AG04449 (cell line): Measurements from ENCODE around the gene TPP1.

ENCODE experiments used
- CTCF ChIA-PET: fragments of 350-600 bp; formaldehyde crosslinking; extraction: SDS; loops from one replicate; lab custom pipeline; 2021; ENCODE audit warnings: antibody characterized with exemption; lab: Yijun Ruan, JAX
- POLR2A ChIA-PET: fragments of 400-600, 350-600 bp; formaldehyde crosslinking; extraction: SDS; loops from one replicate; lab custom pipeline; 2020; ENCODE audit warnings: antibody characterized with exemption, inconsistent platforms; lab: Yijun Ruan, JAX
- DNase-seq: peaks from one replicate; pipeline ENCODE4 v3.0.0-alpha.2; 2010; ENCODE audit warnings: low read depth, low spot score
- H3K4me3 ChIP-seq: 2 replicates; pipeline ENCODE4 v1.5.1; 2011; ENCODE audit warnings: low read depth, mild to moderate bottlenecking, control low read depth, low read length
- TF ChIP-seq, protein P1 (sequence below): IDR thresholded peaks from one replicate; pipeline ENCODE4 v1.5.1; 2011; ENCODE audit warnings: mild to moderate bottlenecking, moderate library complexity, low read length, control low read depth, inconsistent platforms; ENCODE audit not compliant: insufficient read depth; ENCODE audit errors: missing control alignments

Gene TPP1

DNA sequence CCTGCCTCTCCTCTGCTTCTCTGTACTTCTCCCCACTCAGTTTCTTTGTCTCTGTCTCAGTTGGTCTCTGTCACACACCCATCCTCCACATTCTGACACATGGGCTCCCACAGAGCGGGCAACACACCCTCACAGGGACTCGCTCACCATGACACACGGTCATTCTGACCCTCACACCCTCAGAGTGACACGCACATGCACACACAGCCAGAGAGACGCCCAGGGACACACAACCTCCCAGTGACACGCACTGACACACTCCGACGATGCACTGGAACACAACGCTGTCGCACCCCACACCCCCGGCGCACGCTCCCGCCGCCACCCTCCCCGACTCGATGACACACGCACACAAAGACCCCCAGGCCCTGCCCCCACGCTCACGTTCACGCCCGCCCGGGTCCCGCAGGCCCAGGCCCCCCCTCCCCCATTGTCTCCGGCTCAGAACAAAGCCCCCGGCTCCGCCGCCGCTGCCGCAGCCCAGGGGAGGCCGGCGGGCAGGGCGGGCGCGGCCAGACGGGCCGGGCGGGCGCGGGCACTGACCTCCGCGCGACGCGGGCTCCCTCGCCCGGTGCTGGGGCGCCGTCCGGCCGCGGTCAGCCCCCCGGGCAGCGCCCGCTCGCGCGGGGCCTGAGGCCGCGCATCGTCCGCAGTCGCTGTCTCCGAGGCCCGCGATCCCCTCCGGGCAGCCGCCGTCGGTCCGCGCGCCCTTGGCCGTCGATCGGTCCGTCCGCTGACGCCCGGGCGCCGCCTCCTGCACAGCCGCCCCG, 36.0 kb upstream of the TPP1 start:
- H3K4me3 ChIP-seq = peak overlapping the region; percentile 60
- ChIA-PET CTCF (interaction anchor here (0.6 to 1.9 kb wide), 2 partner anchors 8 to 13 kb away, joined by 3 to 6 read pairs; no protein-coding TSS in a partner anchor), POLR2A (no interaction called here)
- DNase-seq = no peak
- TF ChIP-seq, protein P1, sequence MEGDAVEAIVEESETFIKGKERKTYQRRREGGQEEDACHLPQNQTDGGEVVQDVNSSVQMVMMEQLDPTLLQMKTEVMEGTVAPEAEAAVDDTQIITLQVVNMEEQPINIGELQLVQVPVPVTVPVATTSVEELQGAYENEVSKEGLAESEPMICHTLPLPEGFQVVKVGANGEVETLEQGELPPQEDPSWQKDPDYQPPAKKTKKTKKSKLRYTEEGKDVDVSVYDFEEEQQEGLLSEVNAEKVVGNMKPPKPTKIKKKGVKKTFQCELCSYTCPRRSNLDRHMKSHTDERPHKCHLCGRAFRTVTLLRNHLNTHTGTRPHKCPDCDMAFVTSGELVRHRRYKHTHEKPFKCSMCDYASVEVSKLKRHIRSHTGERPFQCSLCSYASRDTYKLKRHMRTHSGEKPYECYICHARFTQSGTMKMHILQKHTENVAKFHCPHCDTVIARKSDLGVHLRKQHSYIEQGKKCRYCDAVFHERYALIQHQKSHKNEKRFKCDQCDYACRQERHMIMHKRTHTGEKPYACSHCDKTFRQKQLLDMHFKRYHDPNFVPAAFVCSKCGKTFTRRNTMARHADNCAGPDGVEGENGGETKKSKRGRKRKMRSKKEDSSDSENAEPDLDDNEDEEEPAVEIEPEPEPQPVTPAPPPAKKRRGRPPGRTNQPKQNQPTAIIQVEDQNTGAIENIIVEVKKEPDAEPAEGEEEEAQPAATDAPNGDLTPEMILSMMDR = no peak

DNA sequence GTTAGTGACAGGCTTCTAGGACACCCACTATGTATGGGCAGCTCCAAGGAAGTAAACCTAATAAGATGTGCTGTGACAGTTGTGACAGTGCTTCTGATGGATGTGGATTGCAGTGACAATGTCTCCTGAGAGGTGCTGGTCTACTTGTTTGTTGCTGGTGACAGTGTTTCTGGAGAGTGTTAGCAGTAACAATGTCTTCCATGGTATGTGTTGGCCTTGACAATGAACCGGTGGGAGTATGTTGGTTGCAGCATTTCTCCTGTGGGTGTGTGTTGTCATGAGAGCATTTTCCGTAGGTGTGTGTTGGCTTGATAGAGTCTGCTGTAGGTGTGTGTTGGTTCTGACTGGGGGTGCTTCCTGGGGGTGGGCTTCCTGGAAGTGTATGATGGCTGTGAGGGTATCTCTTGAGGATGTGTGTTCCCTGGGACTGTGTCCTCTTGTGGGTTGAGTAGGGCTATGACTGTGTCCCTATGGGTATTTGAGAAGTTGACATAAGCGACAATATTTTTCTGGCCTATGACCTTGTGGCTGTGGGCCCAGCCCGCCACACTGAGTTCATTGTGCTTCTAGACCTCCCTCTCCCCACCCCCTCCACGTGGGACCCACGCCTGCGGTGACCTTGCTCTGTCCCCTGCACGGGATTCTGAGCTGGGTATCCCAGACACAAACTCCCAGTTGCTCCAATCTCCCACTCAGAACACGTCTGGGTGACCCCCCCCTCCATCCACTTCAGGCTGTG, 35.2 kb upstream of the TPP1 start:
- TF ChIP-seq, protein P1 = no peak
- peak overlapping the region; percentile 60 for H3K4me3 ChIP-seq
- ChIA-PET POLR2A (no interaction called here), CTCF (interaction anchor here (0.7 to 1.9 kb wide), 2 partner anchors 13 to 29 kb away, joined by 3 to 6 read pairs; partner anchors contain the start of gene MRPL17)
- DNase-seq = no peak

GRCh38 chr11:6653656-6654055, 34.4 kb upstream of the TPP1 start:
- CTCF ChIA-PET = interaction anchor here (0.7 to 2.0 kb wide), 4 partner anchors 14 to 122 kb away, joined by 3 to 6 read pairs (median 4); partner anchors contain the start of genes MRPL17 and TPP1
- TF ChIP-seq, protein P1 = no peak
- POLR2A ChIA-PET = no interaction called here
- H3K4me3 ChIP-seq = no peak overlapping the region
- no peak for DNase-seq

DNA sequence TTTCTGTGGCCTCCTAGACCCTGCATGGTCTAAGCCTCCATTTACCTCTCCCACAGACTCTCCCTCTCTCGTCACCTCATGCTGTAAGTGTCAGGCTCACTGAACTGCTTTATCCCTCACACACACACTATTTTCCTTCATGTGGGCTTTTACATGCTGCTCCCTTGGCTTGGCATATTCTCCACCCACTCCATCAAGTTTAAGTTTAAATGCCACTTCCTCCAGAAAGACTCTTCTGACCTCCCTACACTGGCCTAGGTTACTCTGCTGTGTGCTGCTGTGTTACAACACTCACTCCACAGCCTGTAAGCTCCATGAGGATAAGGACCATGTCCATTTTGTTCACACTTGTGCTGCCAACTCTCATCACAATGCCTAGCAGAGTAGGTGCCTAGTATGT, 33.9 kb upstream of the TPP1 start:
- no peak for DNase-seq
- TF ChIP-seq, protein P1 = no peak
- H3K4me3 ChIP-seq = no peak overlapping the region
- CTCF ChIA-PET = interaction anchor here (1.6 to 2.0 kb wide), 4 partner anchors 15 to 122 kb away, joined by 3 to 6 read pairs (median 4); partner anchors contain the start of genes MRPL17 and TPP1
- POLR2A ChIA-PET = no interaction called here

GRCh38 chr11:6652182-6652581, 33.0 kb upstream of the TPP1 start:
- DNase-seq = no peak
- ChIA-PET CTCF (interaction anchor here (1.6 to 2.0 kb wide), 3 partner anchors 32 to 121 kb away, joined by 3 to 4 read pairs (median 4); partner anchors contain the start of genes MRPL17 and TPP1), POLR2A (no interaction called here)
- TF ChIP-seq, protein P1 = no peak
- H3K4me3 ChIP-seq = no peak overlapping the region

DNA sequence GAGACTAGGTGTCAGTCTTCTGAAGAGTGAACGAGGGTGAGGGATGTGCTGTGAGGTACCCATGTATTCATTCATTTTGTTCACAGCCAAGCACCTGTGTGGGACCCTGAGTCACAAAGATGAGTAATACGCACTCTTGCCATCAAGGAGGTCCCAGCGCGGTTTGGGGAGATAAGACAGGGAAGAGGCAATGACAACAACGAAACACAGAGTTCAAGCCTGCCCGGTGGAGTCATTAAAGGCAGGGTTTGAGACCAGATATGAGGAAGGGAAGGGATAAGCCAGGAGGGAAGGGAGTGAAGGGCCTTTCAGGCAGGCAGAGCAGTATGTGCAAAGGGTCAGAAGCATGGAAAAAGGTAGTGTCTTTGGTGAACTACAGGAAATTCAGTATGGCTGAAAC, 31.8 kb upstream of the TPP1 start:
- H3K4me3 ChIP-seq = no peak overlapping the region
- CTCF ChIA-PET = no interaction called here
- no peak for DNase-seq
- POLR2A ChIA-PET = no interaction called here
- TF ChIP-seq, protein P1 = no peak
